ENCODE measurements around the gene WDR1.

WDR1 gene

GRCh38 chr4:10098780-10099160 lies 17.8 kb downstream of the WDR1 start:
- Histone ChIP-seq H3K9me3 (ENCODE audit: control insufficient read depth in 2 of 2, low read length in 2 of 2) (no peaks in the 10 kb centered on the region), H3K27ac (ENCODE audit: low read depth in 2 of 2, low read length in 2 of 2) (no peak overlapping the region), H3K9ac (ENCODE audit: low read depth in 1 of 2, low read length in 2 of 2) (no peak overlapping the region), H3K4me3 (ENCODE audit: low read length in 2 of 2) (no peak overlapping the region), H3K36me3 (ENCODE audit: control insufficient read depth in 2 of 2, insufficient read depth in 2 of 2, low read length in 2 of 2) (peaks cover 80 to 88% of the 10 kb centered on the region in 2 donors), H3K27me3 (ENCODE audit: control insufficient read depth in 2 of 2, insufficient read depth in 2 of 2, low read length in 2 of 2) (no peaks in the 10 kb centered on the region), H3K4me1 (ENCODE audit: control insufficient read depth in 2 of 2, insufficient read depth in 2 of 2, low read length in 2 of 2) (peaks cover 45 to 48% of the 10 kb centered on the region in 2 donors)

GRCh38 chr4:10097906-10098779 lies 18.5 kb downstream of the WDR1 start:
- Histone ChIP-seq H3K27ac (ENCODE audit: low read depth in 2 of 2, low read length in 2 of 2) (no peak overlapping the region), H3K4me1 (ENCODE audit: control insufficient read depth in 2 of 2, insufficient read depth in 2 of 2, low read length in 2 of 2) (peaks cover 51 to 54% of the 10 kb centered on the region in 2 donors), H3K9ac (ENCODE audit: low read depth in 1 of 2, low read length in 2 of 2) (no peak overlapping the region), H3K27me3 (ENCODE audit: control insufficient read depth in 2 of 2, insufficient read depth in 2 of 2, low read length in 2 of 2) (no peaks in the 10 kb centered on the region), H3K36me3 (ENCODE audit: control insufficient read depth in 2 of 2, insufficient read depth in 2 of 2, low read length in 2 of 2) (peaks cover 84 to 93% of the 10 kb centered on the region in 2 donors), H3K4me3 (ENCODE audit: low read length in 2 of 2) (no peak overlapping the region), H3K9me3 (ENCODE audit: control insufficient read depth in 2 of 2, low read length in 2 of 2) (no peaks in the 10 kb centered on the region)

- no peaks in the 10 kb centered on the region for H3K27me3 ChIP-seq (ENCODE audit: control insufficient read depth in 2 of 2, insufficient read depth in 2 of 2, low read length in 2 of 2)
- peaks cover 78 to 88% of the 10 kb centered on the region in 2 donors for H3K36me3 ChIP-seq (ENCODE audit: control insufficient read depth in 2 of 2, insufficient read depth in 2 of 2, low read length in 2 of 2)
- no peak overlapping the region for H3K4me3 ChIP-seq (ENCODE audit: low read length in 2 of 2)
- H3K9me3 ChIP-seq (ENCODE audit: control insufficient read depth in 2 of 2, low read length in 2 of 2): no peaks in the 10 kb centered on the region
- H3K9ac ChIP-seq (ENCODE audit: low read depth in 1 of 2, low read length in 2 of 2): no peak overlapping the region
- H3K4me1 ChIP-seq (ENCODE audit: control insufficient read depth in 2 of 2, insufficient read depth in 2 of 2, low read length in 2 of 2): peaks cover 47 to 62% of the 10 kb centered on the region in 2 donors
- H3K27ac ChIP-seq (ENCODE audit: low read depth in 2 of 2, low read length in 2 of 2): peak overlapping the region; percentile 67 to 78
These were observed 19.6 kb downstream of the WDR1 start for GRCh38 chr4:10096978-10097335.

GRCh38 chr4:10096201-10096977 lies 20.2 kb downstream of the WDR1 start:
- peaks cover 83 to 91% of the 10 kb centered on the region in 2 donors for H3K36me3 ChIP-seq (ENCODE audit: control insufficient read depth in 2 of 2, insufficient read depth in 2 of 2, low read length in 2 of 2)
- H3K9me3 ChIP-seq (ENCODE audit: control insufficient read depth in 2 of 2, low read length in 2 of 2): no peaks in the 10 kb centered on the region
- peak overlapping the region; percentile 67 to 78 for H3K27ac ChIP-seq (ENCODE audit: low read depth in 2 of 2, low read length in 2 of 2)
- peaks cover 44 to 63% of the 10 kb centered on the region in 2 donors for H3K4me1 ChIP-seq (ENCODE audit: control insufficient read depth in 2 of 2, insufficient read depth in 2 of 2, low read length in 2 of 2)
- H3K27me3 ChIP-seq (ENCODE audit: control insufficient read depth in 2 of 2, insufficient read depth in 2 of 2, low read length in 2 of 2): no peaks in the 10 kb centered on the region
- H3K4me3 ChIP-seq (ENCODE audit: low read length in 2 of 2): no peak overlapping the region
- peak overlapping the region in 1 of 2 donors; percentile 47 for H3K9ac ChIP-seq (ENCODE audit: low read depth in 1 of 2, low read length in 2 of 2)

GRCh38 chr4:10095296-10095991 lies 21.2 kb downstream of the WDR1 start:
- Histone ChIP-seq H3K4me3 (ENCODE audit: low read length in 2 of 2) (no peak overlapping the region), H3K4me1 (ENCODE audit: control insufficient read depth in 2 of 2, insufficient read depth in 2 of 2, low read length in 2 of 2) (peaks cover 44 to 59% of the 10 kb centered on the region in 2 donors), H3K27ac (ENCODE audit: low read depth in 2 of 2, low read length in 2 of 2) (peak overlapping the region; percentile 67 to 78), H3K27me3 (ENCODE audit: control insufficient read depth in 2 of 2, insufficient read depth in 2 of 2, low read length in 2 of 2) (no peaks in the 10 kb centered on the region), H3K9ac (ENCODE audit: low read depth in 1 of 2, low read length in 2 of 2) (no peak overlapping the region), H3K36me3 (ENCODE audit: control insufficient read depth in 2 of 2, insufficient read depth in 2 of 2, low read length in 2 of 2) (peaks cover 88 to 93% of the 10 kb centered on the region in 2 donors), H3K9me3 (ENCODE audit: control insufficient read depth in 2 of 2, low read length in 2 of 2) (no peaks in the 10 kb centered on the region)

GRCh38 chr4:10094841-10095240 lies 21.8 kb downstream of the WDR1 start:
- Histone ChIP-seq H3K4me3 (ENCODE audit: low read length in 2 of 2) (no peak overlapping the region), H3K4me1 (ENCODE audit: control insufficient read depth in 2 of 2, insufficient read depth in 2 of 2, low read length in 2 of 2) (peaks cover 48 to 60% of the 10 kb centered on the region in 2 donors), H3K9me3 (ENCODE audit: control insufficient read depth in 2 of 2, low read length in 2 of 2) (no peaks in the 10 kb centered on the region), H3K36me3 (ENCODE audit: control insufficient read depth in 2 of 2, insufficient read depth in 2 of 2, low read length in 2 of 2) (peaks cover 88 to 92% of the 10 kb centered on the region in 2 donors), H3K9ac (ENCODE audit: low read depth in 1 of 2, low read length in 2 of 2) (no peak overlapping the region), H3K27ac (ENCODE audit: low read depth in 2 of 2, low read length in 2 of 2) (no peak overlapping the region), H3K27me3 (ENCODE audit: control insufficient read depth in 2 of 2, insufficient read depth in 2 of 2, low read length in 2 of 2) (no peaks in the 10 kb centered on the region)

- H3K4me3 ChIP-seq (ENCODE audit: low read length in 2 of 2): no peak overlapping the region
- H3K9me3 ChIP-seq (ENCODE audit: control insufficient read depth in 2 of 2, low read length in 2 of 2): no peaks in the 10 kb centered on the region
- H3K27me3 ChIP-seq (ENCODE audit: control insufficient read depth in 2 of 2, insufficient read depth in 2 of 2, low read length in 2 of 2): no peaks in the 10 kb centered on the region
- peak overlapping the region in 1 of 2 donors; percentile 48 for H3K27ac ChIP-seq (ENCODE audit: low read depth in 2 of 2, low read length in 2 of 2)
- peaks cover 52 to 65% of the 10 kb centered on the region in 2 donors for H3K4me1 ChIP-seq (ENCODE audit: control insufficient read depth in 2 of 2, insufficient read depth in 2 of 2, low read length in 2 of 2)
- H3K36me3 ChIP-seq (ENCODE audit: control insufficient read depth in 2 of 2, insufficient read depth in 2 of 2, low read length in 2 of 2): peaks cover 81 to 89% of the 10 kb centered on the region in 2 donors
- no peak overlapping the region for H3K9ac ChIP-seq (ENCODE audit: low read depth in 1 of 2, low read length in 2 of 2)
These were observed 22.6 kb downstream of the WDR1 start for GRCh38 chr4:10093801-10094552.

- peak overlapping the region; percentile 1 to 48 for H3K27ac ChIP-seq (ENCODE audit: low read depth in 2 of 2, low read length in 2 of 2)
- peaks cover 54 to 65% of the 10 kb centered on the region in 2 donors for H3K4me1 ChIP-seq (ENCODE audit: control insufficient read depth in 2 of 2, insufficient read depth in 2 of 2, low read length in 2 of 2)
- no peak overlapping the region for H3K4me3 ChIP-seq (ENCODE audit: low read length in 2 of 2)
- H3K9ac ChIP-seq (ENCODE audit: low read depth in 1 of 2, low read length in 2 of 2): no peak overlapping the region
- no peaks in the 10 kb centered on the region for H3K9me3 ChIP-seq (ENCODE audit: control insufficient read depth in 2 of 2, low read length in 2 of 2)
- H3K36me3 ChIP-seq (ENCODE audit: control insufficient read depth in 2 of 2, insufficient read depth in 2 of 2, low read length in 2 of 2): peaks cover 76 to 90% of the 10 kb centered on the region in 2 donors
- no peaks in the 10 kb centered on the region for H3K27me3 ChIP-seq (ENCODE audit: control insufficient read depth in 2 of 2, insufficient read depth in 2 of 2, low read length in 2 of 2)
These were observed 23.4 kb downstream of the WDR1 start for GRCh38 chr4:10093271-10093621.

GRCh38 chr4:10092481-10093270 lies 23.9 kb downstream of the WDR1 start:
- Histone ChIP-seq H3K36me3 (ENCODE audit: control insufficient read depth in 2 of 2, insufficient read depth in 2 of 2, low read length in 2 of 2) (peaks cover 76 to 90% of the 10 kb centered on the region in 2 donors), H3K27me3 (ENCODE audit: control insufficient read depth in 2 of 2, insufficient read depth in 2 of 2, low read length in 2 of 2) (no peaks in the 10 kb centered on the region), H3K27ac (ENCODE audit: low read depth in 2 of 2, low read length in 2 of 2) (peak overlapping the region; percentile 1 to 48), H3K4me1 (ENCODE audit: control insufficient read depth in 2 of 2, insufficient read depth in 2 of 2, low read length in 2 of 2) (peaks cover 54 to 65% of the 10 kb centered on the region in 2 donors), H3K9ac (ENCODE audit: low read depth in 1 of 2, low read length in 2 of 2) (no peak overlapping the region), H3K4me3 (ENCODE audit: low read length in 2 of 2) (no peak overlapping the region), H3K9me3 (ENCODE audit: control insufficient read depth in 2 of 2, low read length in 2 of 2) (no peaks in the 10 kb centered on the region)

All from mucosa of rectum (tissue), 2 donors.